Neural cell (in vitro differentiated cells): ENCODE measurements around the gene RAB40B.

ENCODE experiments used
- EP300 ChIP-seq: fragments of 450-650 bp; conservative IDR thresholded peaks from 2 replicates; pipeline ENCODE4 v1.6.1; 2014; ENCODE audit warnings: antibody characterized with exemption, mild to moderate bottlenecking, moderate library complexity; ENCODE audit not compliant: poor library complexity, severe bottlenecking
- EZH2 ChIP-seq: fragments of 200-600, 300-800 bp; shearing (Covaris generic), sonication (generic); IDR thresholded peaks from 2 replicates; pipeline ENCODE4 v1.6.1; 2014; ENCODE audit warnings: antibody characterized with exemption, low read length, borderline replicate concordance, mild to moderate bottlenecking; ENCODE audit not compliant: insufficient read depth, poor library complexity, severe bottlenecking
- POLR2AphosphoS5 ChIP-seq: IDR thresholded peaks from 2 replicates; pipeline ENCODE4 v1.6.1; 2012
- RAD21 ChIP-seq: fragments of 450-650 bp; conservative IDR thresholded peaks from 2 replicates; pipeline ENCODE4 v1.6.1; 2014; ENCODE audit warnings: antibody characterized with exemption, mild to moderate bottlenecking, moderate library complexity
- TAF1 ChIP-seq: IDR thresholded peaks from 2 replicates; pipeline ENCODE4 v1.6.1; 2012; ENCODE audit warnings: low read depth
- TF ChIP-seq, protein P1 (sequence below): fragments of 450-650 bp; IDR thresholded peaks from 2 replicates; pipeline ENCODE4 v1.5.1; 2014; ENCODE audit warnings: antibody characterized with exemption, mild to moderate bottlenecking, moderate library complexity; ENCODE audit not compliant: poor library complexity, severe bottlenecking
- TF ChIP-seq, protein P2 (sequence below): IDR thresholded peaks from 2 replicates; pipeline ENCODE4 v1.6.1; 2012; ENCODE audit warnings: borderline replicate concordance

DNA sequence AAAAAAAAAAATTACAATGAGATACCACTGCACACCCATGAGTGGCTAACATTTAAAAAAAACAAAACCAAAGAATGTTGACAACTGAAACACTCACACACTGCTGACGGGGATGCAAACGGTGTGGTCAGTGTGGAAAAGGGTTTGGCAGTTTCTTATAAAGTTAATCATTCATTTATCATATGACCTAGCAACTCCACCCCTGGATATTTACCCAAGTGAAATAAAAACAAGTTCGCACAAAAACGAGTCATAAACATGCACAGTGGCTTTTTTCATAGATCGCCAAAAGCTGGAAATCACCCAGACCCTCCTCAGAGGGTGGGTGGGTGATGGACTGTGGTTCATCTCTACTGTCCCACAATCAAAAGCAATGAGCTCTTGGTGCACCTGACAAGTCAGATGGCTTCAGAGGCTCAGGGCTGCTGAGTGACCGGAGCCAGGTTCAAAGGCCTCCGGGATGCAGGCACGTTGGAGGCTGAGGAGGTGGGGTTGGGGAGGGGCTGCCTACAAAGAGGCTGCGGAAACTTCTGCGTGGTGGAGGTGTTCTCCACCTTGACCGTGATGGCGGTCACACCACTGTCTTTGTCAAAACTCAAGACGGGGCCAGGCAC is 14.2 kb downstream of the RAB40B start:
- no peak for TF ChIP-seq POLR2AphosphoS5
- TF ChIP-seq EP300, result no peak
- TF ChIP-seq, protein P1, sequence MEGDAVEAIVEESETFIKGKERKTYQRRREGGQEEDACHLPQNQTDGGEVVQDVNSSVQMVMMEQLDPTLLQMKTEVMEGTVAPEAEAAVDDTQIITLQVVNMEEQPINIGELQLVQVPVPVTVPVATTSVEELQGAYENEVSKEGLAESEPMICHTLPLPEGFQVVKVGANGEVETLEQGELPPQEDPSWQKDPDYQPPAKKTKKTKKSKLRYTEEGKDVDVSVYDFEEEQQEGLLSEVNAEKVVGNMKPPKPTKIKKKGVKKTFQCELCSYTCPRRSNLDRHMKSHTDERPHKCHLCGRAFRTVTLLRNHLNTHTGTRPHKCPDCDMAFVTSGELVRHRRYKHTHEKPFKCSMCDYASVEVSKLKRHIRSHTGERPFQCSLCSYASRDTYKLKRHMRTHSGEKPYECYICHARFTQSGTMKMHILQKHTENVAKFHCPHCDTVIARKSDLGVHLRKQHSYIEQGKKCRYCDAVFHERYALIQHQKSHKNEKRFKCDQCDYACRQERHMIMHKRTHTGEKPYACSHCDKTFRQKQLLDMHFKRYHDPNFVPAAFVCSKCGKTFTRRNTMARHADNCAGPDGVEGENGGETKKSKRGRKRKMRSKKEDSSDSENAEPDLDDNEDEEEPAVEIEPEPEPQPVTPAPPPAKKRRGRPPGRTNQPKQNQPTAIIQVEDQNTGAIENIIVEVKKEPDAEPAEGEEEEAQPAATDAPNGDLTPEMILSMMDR, result no peak
- no peak for TF ChIP-seq TAF1
- TF ChIP-seq, protein P2, sequence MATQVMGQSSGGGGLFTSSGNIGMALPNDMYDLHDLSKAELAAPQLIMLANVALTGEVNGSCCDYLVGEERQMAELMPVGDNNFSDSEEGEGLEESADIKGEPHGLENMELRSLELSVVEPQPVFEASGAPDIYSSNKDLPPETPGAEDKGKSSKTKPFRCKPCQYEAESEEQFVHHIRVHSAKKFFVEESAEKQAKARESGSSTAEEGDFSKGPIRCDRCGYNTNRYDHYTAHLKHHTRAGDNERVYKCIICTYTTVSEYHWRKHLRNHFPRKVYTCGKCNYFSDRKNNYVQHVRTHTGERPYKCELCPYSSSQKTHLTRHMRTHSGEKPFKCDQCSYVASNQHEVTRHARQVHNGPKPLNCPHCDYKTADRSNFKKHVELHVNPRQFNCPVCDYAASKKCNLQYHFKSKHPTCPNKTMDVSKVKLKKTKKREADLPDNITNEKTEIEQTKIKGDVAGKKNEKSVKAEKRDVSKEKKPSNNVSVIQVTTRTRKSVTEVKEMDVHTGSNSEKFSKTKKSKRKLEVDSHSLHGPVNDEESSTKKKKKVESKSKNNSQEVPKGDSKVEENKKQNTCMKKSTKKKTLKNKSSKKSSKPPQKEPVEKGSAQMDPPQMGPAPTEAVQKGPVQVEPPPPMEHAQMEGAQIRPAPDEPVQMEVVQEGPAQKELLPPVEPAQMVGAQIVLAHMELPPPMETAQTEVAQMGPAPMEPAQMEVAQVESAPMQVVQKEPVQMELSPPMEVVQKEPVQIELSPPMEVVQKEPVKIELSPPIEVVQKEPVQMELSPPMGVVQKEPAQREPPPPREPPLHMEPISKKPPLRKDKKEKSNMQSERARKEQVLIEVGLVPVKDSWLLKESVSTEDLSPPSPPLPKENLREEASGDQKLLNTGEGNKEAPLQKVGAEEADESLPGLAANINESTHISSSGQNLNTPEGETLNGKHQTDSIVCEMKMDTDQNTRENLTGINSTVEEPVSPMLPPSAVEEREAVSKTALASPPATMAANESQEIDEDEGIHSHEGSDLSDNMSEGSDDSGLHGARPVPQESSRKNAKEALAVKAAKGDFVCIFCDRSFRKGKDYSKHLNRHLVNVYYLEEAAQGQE, result no peak
- no peak for TF ChIP-seq EZH2
- no peak for TF ChIP-seq RAD21
